ENCODE results near the gene DDX28. TPM values are rescaled to one million over a fixed set of nuclear protein-coding genes. Genes with fewer than 3 reads are reported as not detected.

DDX28 gene
- 5.3 and 7.5 TPM in 2 replicates for total RNA-seq

DNA sequence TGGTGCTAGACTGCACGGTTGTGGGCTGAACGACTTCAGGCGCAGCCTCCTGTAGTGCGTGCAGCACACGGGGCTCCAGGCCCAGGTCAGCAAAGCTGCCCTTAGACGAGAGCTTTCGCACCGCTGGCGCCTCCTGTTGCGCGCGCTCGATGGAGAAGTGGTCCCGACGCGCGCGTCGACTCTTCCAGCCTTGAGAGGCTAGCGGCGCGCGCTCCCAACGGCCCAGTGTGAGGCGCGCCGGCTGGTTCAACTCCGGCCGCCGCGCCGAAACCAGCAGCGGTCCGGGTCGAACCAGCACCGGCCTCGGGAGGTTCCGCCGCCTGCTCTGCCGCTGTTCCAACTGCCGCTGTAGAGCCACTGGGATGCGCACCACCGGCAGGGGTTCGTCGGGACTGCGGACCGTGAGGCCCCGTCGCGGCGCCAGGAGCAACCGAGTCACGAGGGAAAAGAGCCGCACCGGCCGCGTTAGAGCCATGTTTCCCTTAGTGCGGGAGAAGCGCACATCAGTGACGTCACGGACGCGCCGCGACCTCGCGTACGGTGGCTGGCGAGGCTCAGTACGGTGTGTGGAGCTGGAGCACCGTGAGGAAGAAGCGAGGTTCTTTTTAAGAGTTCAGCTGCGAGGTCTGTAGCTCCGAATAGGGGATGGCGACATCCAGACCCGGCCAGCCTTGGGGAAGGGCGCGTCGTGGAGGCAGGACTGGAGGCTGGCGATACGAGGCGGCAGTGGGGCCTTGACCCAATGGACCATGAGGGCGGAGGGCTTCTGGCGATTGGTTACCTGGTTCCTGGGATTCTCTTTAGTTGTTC, at the start of gene DDX28, which contains the start of gene DUS2:
Gene DDX28 (minus strand): TSS at position 505 of the 810 bp plus-strand sequence. CDS start 30 bp downstream, at position 475.
Gene DUS2 (plus strand): TSS at position 557 of the 810 bp plus-strand sequence. CDS start 14,740 bp downstream, outside the sequence.
- DNase-seq (ENCODE audit: extremely low read depth, low read depth, low spot score): no peak

DNA sequence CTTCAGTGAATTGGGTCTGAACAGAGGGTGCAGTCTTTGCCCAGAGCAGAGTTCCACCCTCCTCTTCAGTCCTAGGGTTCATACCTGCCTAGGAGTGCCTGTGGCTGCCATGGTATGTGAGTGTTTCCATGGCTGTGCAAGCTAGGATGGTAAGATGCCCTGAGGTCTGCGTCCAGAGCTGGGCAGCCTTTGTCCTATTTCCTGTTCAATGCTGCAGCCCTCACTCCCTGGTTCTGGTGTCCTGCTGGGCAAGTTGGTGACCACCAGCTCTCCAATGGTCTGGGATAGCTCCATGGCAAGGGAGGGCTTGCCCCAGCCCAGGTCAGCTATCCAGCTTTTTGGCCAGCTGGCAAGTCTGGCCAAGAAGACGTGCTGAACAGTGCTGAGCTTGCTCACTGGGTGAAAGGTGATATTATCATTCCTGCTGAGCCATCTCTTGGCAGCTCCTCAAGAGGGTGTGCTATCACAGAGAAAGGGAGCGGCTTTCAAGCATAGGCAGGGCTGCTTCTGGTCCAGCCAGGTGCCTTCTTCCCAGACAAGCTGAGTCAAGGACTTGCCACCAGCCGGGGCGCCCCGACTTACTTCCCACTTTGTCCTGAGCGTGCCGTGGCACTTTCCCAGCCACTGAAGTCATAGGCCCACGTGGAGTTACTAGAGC, 49.1 kb upstream of the DDX28 start:
- no peak for DNase-seq (ENCODE audit: extremely low read depth, low read depth, low spot score)

- DNase-seq (ENCODE audit: extremely low read depth, low read depth, low spot score): no peak
These were observed 48.5 kb upstream of the DDX28 start for GRCh38 chr16:68071518-68071901.

DNA sequence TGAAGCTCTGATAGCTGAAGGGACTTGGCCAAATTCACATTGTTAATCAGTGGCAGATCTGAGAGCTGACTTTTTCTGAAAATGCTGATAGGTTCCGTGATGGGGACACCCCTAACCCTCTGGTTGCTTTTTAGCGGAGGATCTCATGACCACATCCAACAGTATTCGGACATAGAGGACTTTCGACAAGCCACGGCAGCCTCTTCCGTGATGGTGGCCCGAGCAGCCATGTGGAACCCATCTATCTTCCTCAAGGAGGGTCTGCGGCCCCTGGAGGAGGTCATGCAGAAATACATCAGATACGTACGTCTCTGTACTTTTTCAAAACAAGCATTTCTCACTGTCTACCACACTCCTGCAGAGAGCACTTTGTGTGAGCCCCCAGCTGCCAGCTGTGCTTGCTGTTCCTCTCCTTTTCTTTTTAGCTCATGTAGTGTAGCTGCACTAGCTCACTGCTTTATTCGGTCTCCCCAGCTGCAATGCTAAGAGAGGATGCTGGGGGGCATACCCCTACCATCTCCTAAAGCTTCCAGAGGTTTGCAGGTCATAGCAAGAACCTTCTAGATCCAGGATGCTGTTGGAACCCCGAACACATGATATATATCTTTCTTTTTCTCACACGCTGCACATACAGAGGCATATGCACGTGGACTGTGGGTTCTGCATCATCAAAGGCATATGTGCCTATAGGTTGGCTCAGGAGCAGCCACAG, 47.9 kb upstream of the DDX28 start:
- DNase-seq (ENCODE audit: extremely low read depth, low read depth, low spot score): no peak

GRCh38 chr16:68070249-68070730, 47.3 kb upstream of the DDX28 start:
- DNase-seq (ENCODE audit: extremely low read depth, low read depth, low spot score): no peak

DNA sequence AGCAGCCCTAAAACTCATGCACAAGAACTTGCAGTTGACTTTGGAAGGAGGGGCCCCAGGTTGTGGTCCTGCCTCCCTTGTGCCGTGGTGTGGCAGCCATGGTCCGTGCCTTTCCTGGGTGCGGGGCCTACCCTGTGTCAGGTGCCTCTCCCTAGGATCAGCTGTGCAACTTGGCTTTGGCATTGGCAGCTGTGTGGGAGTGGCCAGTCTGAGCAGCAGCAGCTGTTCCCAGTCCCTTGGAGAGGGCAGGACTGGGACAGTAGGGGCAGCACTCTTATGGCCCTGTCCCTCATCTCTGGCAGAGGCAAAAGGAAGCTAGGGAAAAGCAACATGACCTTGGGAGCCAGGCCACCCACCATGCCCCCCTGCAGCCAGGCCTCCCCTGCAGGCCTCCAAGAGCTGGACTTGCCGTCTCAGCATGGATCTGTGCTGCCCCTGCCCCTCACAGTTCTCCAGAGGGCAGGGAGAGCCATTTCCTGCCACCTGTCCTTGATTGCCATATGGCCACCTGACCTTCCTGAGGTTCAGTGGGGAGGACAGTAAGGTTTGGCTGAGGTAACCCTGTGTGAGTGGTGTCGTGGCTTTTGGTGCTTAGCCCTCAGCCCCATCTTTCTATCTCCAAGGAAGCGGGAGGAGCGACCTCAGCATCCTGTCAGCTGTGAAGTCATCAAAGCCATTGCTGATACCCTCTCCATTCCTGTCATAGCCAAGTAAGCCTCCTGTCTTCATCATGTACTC, 46.6 kb upstream of the DDX28 start:
- no peak for DNase-seq (ENCODE audit: extremely low read depth, low read depth, low spot score)

DNA sequence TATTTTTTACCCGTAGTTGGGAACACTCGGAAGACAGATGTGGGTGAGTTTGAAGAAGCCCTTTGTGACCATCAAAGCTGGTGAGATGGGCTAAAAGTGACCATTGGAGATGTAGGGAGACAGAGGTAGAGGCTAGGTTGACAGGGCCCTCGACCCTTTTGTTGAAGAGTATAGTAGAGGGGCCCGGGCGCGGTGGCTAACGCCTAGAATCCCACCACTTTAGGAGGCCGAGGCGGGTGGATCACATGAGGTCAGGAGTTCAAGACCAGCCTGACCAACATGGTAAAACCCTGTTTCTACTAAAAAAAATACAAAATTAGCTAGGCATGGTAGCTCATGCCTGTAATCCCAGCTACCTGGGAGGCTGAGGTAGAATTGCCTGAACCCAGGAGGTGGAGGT, 45.9 kb upstream of the DDX28 start:
- DNase-seq (ENCODE audit: extremely low read depth, low read depth, low spot score): no peak

DNA sequence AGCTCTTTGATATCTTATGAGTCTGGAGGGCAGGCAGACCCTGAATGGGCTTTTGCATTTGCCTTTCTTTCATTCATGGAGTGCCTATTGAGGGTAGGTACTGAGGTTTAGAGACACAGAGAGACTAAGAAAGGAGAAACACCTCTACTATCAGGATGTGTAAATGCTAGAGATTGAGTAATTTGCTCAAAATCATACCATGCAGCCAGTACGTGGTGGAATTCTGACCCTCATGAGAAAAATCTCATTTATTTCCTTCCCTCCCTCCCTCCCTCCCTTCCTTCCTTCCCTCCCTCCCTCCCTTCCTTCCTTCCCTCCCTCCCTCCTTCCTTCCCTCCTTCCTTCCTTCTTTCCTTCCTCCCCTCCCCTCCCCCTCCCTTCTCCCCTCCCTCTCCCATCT, 43.7 kb upstream of the DDX28 start:
- DNase-seq (ENCODE audit: extremely low read depth, low read depth, low spot score): no peak

GRCh38 chr16:68065716-68066305, 42.8 kb upstream of the DDX28 start:
- DNase-seq (ENCODE audit: extremely low read depth, low read depth, low spot score): no peak

- no peak for DNase-seq (ENCODE audit: extremely low read depth, low read depth, low spot score)
These were observed 41.8 kb upstream of the DDX28 start for GRCh38 chr16:68064791-68065365.

DNA sequence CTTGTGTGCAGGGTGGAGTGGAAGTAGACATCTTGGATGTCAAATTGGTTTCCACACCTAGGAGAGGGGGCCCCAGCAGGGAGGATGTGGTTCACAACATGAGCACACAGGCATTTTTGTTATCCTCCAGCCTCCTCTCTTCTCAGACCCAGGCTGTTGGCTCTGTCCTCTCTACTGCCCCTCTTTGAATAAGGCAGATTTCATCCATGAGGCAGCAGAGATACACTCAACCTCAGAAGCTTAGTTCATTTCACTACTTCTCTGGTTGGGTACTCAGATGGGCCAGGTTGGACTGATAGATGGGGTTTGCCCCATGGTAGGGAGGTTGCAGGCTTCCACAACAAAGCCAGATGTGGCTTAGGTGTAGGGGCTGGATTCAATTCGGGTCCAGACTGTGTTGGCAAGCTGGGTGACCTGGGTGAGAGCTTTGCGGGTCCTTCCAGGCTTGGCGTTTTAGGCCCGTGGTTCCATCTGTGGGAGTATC, 39.9 kb upstream of the DDX28 start:
- no peak for DNase-seq (ENCODE audit: extremely low read depth, low read depth, low spot score)

DNA sequence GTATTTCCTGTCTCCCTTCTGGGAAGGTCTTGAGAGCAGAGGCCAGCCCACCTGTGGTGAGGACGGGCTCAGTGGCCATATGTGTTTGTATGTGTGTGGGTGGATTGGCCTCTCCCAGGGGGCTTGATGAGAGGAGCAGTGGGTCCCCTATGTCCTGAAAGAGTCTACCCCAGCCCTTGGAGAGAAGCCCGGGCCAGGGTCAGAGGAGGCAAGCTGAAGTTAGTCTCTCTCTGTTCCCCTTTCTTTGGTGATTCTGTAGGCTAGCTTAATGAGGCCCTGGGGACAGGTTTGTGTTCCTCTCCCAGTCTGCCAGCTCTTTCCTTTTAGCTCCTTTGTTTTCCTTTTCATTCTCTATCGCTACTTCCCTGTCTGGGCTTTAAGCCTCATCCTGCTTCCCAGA, 38.4 kb upstream of the DDX28 start:
- no peak for DNase-seq (ENCODE audit: extremely low read depth, low read depth, low spot score)

DNA sequence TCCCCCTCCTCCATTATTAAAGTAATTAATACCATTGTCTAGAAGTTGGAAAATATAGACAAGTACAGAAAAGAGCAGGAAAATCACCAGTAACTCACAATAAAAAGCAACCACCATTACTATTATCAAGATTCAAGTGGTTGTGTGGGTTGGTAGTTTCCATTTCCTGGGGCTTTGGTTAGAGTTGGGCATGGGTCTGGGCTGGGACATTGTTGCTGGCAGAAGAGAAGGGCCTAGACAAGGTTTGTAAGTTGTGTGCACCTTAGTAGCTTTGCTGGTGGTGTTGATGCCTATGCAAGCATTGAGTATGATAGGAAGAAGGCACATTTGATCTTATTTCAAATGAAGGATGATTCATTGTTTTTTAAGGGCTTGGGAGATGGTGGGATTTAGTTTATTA, 36.8 kb upstream of the DDX28 start:
- DNase-seq (ENCODE audit: extremely low read depth, low read depth, low spot score): no peak

DNA sequence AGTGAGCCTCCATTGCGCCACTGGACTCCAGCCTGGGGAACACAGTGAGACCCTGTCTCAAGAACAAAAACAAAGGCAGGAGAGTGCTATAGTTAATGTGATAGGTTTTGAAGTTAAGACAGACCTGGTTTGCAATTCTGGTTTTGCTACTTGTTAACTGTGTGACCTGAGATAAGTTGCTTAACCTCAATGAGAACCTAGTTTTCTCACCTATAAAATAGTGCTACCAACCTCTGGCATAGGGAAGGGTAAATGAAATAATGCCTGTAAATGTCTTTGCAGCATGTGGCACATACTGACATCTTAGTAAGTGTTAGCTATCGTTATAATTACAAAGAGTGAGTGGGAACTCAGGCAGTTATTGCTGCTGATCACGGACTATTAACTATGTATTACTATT, 32.4 kb upstream of the DDX28 start:
- DNase-seq (ENCODE audit: extremely low read depth, low read depth, low spot score): no peak

- no peak for DNase-seq (ENCODE audit: extremely low read depth, low read depth, low spot score)
These were observed 26.4 kb upstream of the DDX28 start for GRCh38 chr16:68049449-68049848.

- DNase-seq (ENCODE audit: extremely low read depth, low read depth, low spot score): no peak
These were observed 25.0 kb upstream of the DDX28 start for GRCh38 chr16:68047987-68048386.

DNA sequence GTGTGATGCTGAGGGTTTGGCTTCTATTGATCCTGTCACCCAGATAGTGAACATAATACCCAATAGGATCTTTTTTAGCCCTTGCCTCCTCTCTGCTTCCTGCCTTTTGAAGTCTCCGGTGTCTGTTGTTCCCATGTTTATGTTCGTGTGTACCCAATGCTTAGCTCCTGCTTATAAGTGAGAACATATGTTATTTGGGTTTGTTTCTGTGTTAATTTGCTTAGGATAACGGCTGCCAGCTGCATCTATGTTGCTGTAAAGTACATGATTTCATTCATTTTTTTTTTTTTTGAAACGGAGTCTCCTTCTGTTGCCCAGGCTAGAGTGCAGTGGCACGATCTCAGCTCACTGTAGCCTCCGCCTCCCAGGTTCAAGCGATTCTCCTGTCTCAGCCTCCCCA, 23.1 kb upstream of the DDX28 start:
- no peak for DNase-seq (ENCODE audit: extremely low read depth, low read depth, low spot score)

- DNase-seq (ENCODE audit: extremely low read depth, low read depth, low spot score): no peak
These were observed 18.8 kb upstream of the DDX28 start for GRCh38 chr16:68041783-68042182.

DNA sequence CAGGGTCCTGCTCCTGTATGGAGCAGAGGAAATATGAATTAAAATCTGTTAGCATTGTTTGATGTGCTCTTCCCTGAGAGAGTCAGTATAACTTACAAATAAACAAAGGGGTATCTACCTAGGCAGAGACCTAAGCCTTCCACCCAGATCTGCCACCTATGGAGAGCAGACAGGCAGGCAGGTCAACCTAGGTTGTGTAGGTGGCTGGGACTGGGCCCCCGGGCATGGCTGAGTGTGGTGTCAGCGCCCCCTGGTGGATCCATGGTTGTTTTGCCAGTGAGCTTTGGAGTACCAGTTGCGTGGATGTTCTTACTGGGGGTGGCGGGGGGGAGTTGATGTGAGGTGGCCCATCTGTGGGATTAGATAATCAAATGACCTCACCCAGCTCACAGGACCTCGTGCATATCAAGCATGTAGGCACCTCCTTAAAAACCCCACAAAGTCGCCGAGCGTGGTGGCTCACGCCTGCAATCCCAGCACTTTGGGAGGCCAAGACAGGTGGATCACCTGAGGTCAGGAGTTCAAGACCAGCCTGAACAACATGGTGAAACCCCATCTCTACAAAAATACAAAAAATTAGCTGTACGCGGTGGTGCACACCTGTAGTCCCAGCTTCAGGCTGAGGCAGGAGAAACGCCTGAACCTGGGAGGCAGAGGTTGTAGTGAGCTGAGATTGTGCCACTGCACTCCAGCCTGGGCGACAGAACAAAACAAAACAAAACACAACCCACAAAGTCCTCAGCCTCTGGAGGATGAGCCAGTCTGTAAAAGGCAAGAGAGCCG, 17.7 kb upstream of the DDX28 start:
- peak; percentile 39 for DNase-seq (ENCODE audit: extremely low read depth, low read depth, low spot score)
